Measurements from ENCODE around the gene DAB2.

Gene DAB2

GRCh38 chr5:39447059-39447458 lies 22.3 kb upstream of the DAB2 start:
- no peak for DNase-seq

GRCh38 chr5:39446231-39446630 lies 21.5 kb upstream of the DAB2 start:
- DNase-seq, result no peak

GRCh38 chr5:39443911-39444310 lies 19.1 kb upstream of the DAB2 start:
- no peak for DNase-seq

GRCh38 chr5:39442991-39443390 lies 18.2 kb upstream of the DAB2 start:
- DNase-seq, result no peak

GRCh38 chr5:39441838-39442237 lies 17.1 kb upstream of the DAB2 start:
- DNase-seq, result no peak

GRCh38 chr5:39440958-39441624 lies 16.3 kb upstream of the DAB2 start:
- no peak for DNase-seq

GRCh38 chr5:39440192-39440957 lies 15.6 kb upstream of the DAB2 start:
- no peak for DNase-seq

- no peak for DNase-seq
Measured at GRCh38 chr5:39439582-39440162, 14.9 kb upstream of the DAB2 start.

GRCh38 chr5:39437467-39437866 lies 12.7 kb upstream of the DAB2 start:
- no peak for DNase-seq

GRCh38 chr5:39433848-39434247 lies 9.1 kb upstream of the DAB2 start:
- DNase-seq, result no peak

GRCh38 chr5:39432696-39433530 lies 8.1 kb upstream of the DAB2 start:
- no peak for DNase-seq

- DNase-seq, result no peak
Measured at GRCh38 chr5:39430461-39430860, 5.7 kb upstream of the DAB2 start.

GRCh38 chr5:39428640-39429039 lies 3.9 kb upstream of the DAB2 start:
- no peak for DNase-seq

GRCh38 chr5:39427633-39428032 lies 2.9 kb upstream of the DAB2 start:
- no peak for DNase-seq

GRCh38 chr5:39427229-39427628 lies 2.4 kb upstream of the DAB2 start:
- no peak for DNase-seq

GRCh38 chr5:39426746-39427105 lies 1.9 kb upstream of the DAB2 start:
- DNase-seq, result no peak

- no peak for DNase-seq
Measured at GRCh38 chr5:39426051-39426745, 1.4 kb upstream of the DAB2 start.

- DNase-seq, result peak; percentile 46
Measured at GRCh38 chr5:39423331-39423751, 1.4 kb downstream of the DAB2 start.

GRCh38 chr5:39422728-39423285 lies 2.0 kb downstream of the DAB2 start:
- DNase-seq, result no peak

- DNase-seq, result no peak
Measured at GRCh38 chr5:39422036-39422606, 2.7 kb downstream of the DAB2 start.

- DNase-seq, result peak; percentile 82
Measured at GRCh38 chr5:39420482-39421145, 4.2 kb downstream of the DAB2 start.

Measured in NCI-H226 (cell line).